ENCODE measurements around the gene ACAD9.

ACAD9 gene

GRCh38 chr3:128945041-128945877 lies 65.8 kb downstream of the ACAD9 start:
- no peak for TF ChIP-seq CTCF (IDR thresholded peaks at IDR 0.05; ENCODE audit: low read depth, low read length)
- no peak for DNase-seq (ENCODE audit: extremely low read depth, low read depth)

- no peak for TF ChIP-seq CTCF (IDR thresholded peaks at IDR 0.05; ENCODE audit: low read depth, low read length)
- no peak for DNase-seq (ENCODE audit: extremely low read depth, low read depth)
These were observed 66.4 kb downstream of the ACAD9 start for GRCh38 chr3:128945878-128946175.

GRCh38 chr3:128946411-128946810 lies 67.0 kb downstream of the ACAD9 start:
- no peak for TF ChIP-seq CTCF (IDR thresholded peaks at IDR 0.05; ENCODE audit: low read depth, low read length)
- peak; percentile 15 for DNase-seq (ENCODE audit: extremely low read depth, low read depth)

- no peak for DNase-seq (ENCODE audit: extremely low read depth, low read depth)
- TF ChIP-seq CTCF (IDR thresholded peaks at IDR 0.05; ENCODE audit: low read depth, low read length) = no peak
These were observed 69.7 kb downstream of the ACAD9 start for GRCh38 chr3:128949158-128949557.

- no peak for DNase-seq (ENCODE audit: extremely low read depth, low read depth)
- peak; percentile 12 for TF ChIP-seq CTCF (IDR thresholded peaks at IDR 0.05; ENCODE audit: low read depth, low read length)
These were observed 71.0 kb downstream of the ACAD9 start for GRCh38 chr3:128950223-128950938.

GRCh38 chr3:128956440-128956839 lies 77.0 kb downstream of the ACAD9 start:
- DNase-seq (ENCODE audit: extremely low read depth, low read depth) = no peak
- no peak for TF ChIP-seq CTCF (IDR thresholded peaks at IDR 0.05; ENCODE audit: low read depth, low read length)
